GM23338 (cell line): Measurements from ENCODE around the gene MYO19. TPM values are rescaled to one million over a fixed set of nuclear protein-coding genes. Genes with fewer than 3 reads are reported as not detected.

Experiments used
- ATAC-seq: fragments of 200-7000 bp; cut with Tn5 transposase; 3 replicates; pipeline ENCODE4 v1.9.1; 2020
- DNase-seq: peaks from one replicate; pipeline ENCODE4 v3.0.0-alpha.2; 2015; ENCODE audit warnings: low spot score
- H2AFZ ChIP-seq: fragments of 200-600 bp; sonication (generic); 2 replicates; pipeline ENCODE4 v1.8.0; 2016; ENCODE audit warnings: antibody characterized with exemption, mild to moderate bottlenecking, moderate library complexity
- H3F3A ChIP-seq: fragments of 200-600 bp; sonication (generic); replicated peaks from 2 replicates; pipeline ENCODE4 v1.8.0; 2017; ENCODE audit warnings: antibody characterized with exemption, mixed run types, low read depth
- H3K27ac ChIP-seq: fragments of 200-600 bp; sonication (generic); 2 replicates; pipeline ENCODE4 v1.6.1; 2016; ENCODE audit warnings: low read depth
- H3K27me3 ChIP-seq: fragments of 200-600 bp; sonication (generic); 2 replicates; pipeline ENCODE4 v1.8.0; 2016; ENCODE audit warnings: mild to moderate bottlenecking, mixed run types, moderate library complexity; ENCODE audit not compliant: insufficient read depth
- H3K36me3 ChIP-seq: fragments of 200-600 bp; sonication (generic); 2 replicates; pipeline ENCODE4 v1.8.0; 2016; ENCODE audit warnings: mild to moderate bottlenecking; ENCODE audit not compliant: insufficient read depth
- H3K4me1 ChIP-seq: fragments of 200-600 bp; sonication (generic); 2 replicates; pipeline ENCODE4 v1.8.0; 2016; ENCODE audit warnings: mild to moderate bottlenecking, moderate library complexity; ENCODE audit not compliant: insufficient read depth
- H3K4me2 ChIP-seq: fragments of 200-600 bp; sonication (generic); 2 replicates; pipeline ENCODE4 v1.7.1; 2017; ENCODE audit warnings: mixed run types
- H3K4me3 ChIP-seq: fragments of 200-600 bp; sonication (generic); 2 replicates; pipeline ENCODE4 v1.6.1; 2016; ENCODE audit warnings: mixed run types
- H3K79me2 ChIP-seq: fragments of 200-600 bp; sonication (generic); replicated peaks from 2 replicates; pipeline ENCODE4 v1.8.0; 2017; ENCODE audit warnings: mild to moderate bottlenecking; ENCODE audit not compliant: insufficient read depth
- H3K9me2 ChIP-seq: fragments of 200-600 bp; sonication (generic); 2 replicates; pipeline ENCODE4 v1.8.0; 2017; ENCODE audit not compliant: insufficient read depth
- H4K20me1 ChIP-seq: fragments of 200-600 bp; sonication (generic); replicated peaks from 2 replicates; pipeline ENCODE4 v1.8.0; 2017; ENCODE audit warnings: mild to moderate bottlenecking; ENCODE audit not compliant: insufficient read depth
- H3K27ac Mint-ChIP-seq: 2 replicates; pipeline ENCODE4 v1.8.0; 2020; ENCODE audit warnings: inconsistent platforms, mild to moderate bottlenecking, moderate library complexity, mixed read lengths
- H3K27me3 Mint-ChIP-seq: 3 replicates; pipeline ENCODE4 v1.8.0; 2022; ENCODE audit warnings: low read depth, mild to moderate bottlenecking, moderate library complexity, mixed read lengths, inconsistent platforms; ENCODE audit not compliant: insufficient read depth, poor library complexity
- H3K36me3 Mint-ChIP-seq: 3 replicates; pipeline ENCODE4 v1.8.0; 2021; ENCODE audit warnings: low read depth, mild to moderate bottlenecking, inconsistent platforms, moderate library complexity, mixed read lengths
- H3K4me1 Mint-ChIP-seq: 3 replicates; pipeline ENCODE4 v1.8.0; 2020; ENCODE audit warnings: mild to moderate bottlenecking, inconsistent platforms, mixed read lengths
- H3K4me3 Mint-ChIP-seq: 3 replicates; pipeline ENCODE4 v1.8.0; 2021; ENCODE audit warnings: moderate library complexity, mild to moderate bottlenecking, inconsistent platforms, mixed read lengths
- H3K9me3 Mint-ChIP-seq: 3 replicates; pipeline ENCODE4 v1.8.0; 2020; ENCODE audit warnings: moderate library complexity, mild to moderate bottlenecking, inconsistent platforms, mixed read lengths
- ETS1 ChIP-seq: IDR thresholded peaks from 2 replicates; pipeline ENCODE4 v1.6.1; 2016; ENCODE audit warnings: antibody characterized with exemption
- EZH2 ChIP-seq: fragments of 200-600 bp; sonication (generic); IDR thresholded peaks from one replicate; pipeline ENCODE4 v1.8.0; 2017; ENCODE audit warnings: antibody characterized with exemption, mild to moderate bottlenecking, low read depth; ENCODE audit not compliant: unreplicated experiment
- JUNB ChIP-seq: IDR thresholded peaks from one replicate; pipeline ENCODE4 v1.6.1; 2016; ENCODE audit warnings: antibody characterized with exemption; ENCODE audit not compliant: unreplicated experiment
- NANOG ChIP-seq: IDR thresholded peaks from 2 replicates; pipeline ENCODE4 v1.6.1; 2016; ENCODE audit warnings: antibody characterized with exemption, borderline replicate concordance
- STAT1 ChIP-seq: IDR thresholded peaks from one replicate; pipeline ENCODE4 v1.6.1; 2016; ENCODE audit warnings: antibody characterized with exemption; ENCODE audit not compliant: unreplicated experiment
- polyA plus RNA-seq: library from polyadenylated mRNA; unstranded; fragments of >200 nt; fragmentation: Nextera tagmentation; extraction: Ambion mirVana; gene quantifications from 2 replicates; pipeline ENCODE4 v1.2.1, GENCODE V29; 2016
- total RNA-seq: library from RNA; depleted of rRNA; stranded (reverse); fragments of >200 nt; shearing (Covaris generic); gene quantifications from 2 replicates; pipeline ENCODE4 v1.2.3, GENCODE V29; 2014
- TF ChIP-seq, protein P1 (sequence below): IDR thresholded peaks from one replicate; pipeline ENCODE4 v1.6.1; 2018; ENCODE audit warnings: antibody characterized with exemption; ENCODE audit not compliant: unreplicated experiment
- TF ChIP-seq, protein P2 (sequence below), 2 experiments: fragments of 200-600 bp in 1 of 2; sonication (generic) in 1 of 2; conservative IDR thresholded peaks; 2 replicates each; pipeline versions ENCODE4 v1.5.1 to v1.6.1; 2016 to 2017; ENCODE audit warnings: antibody characterized with exemption in 2 of 2, low read depth in 2 of 2, mild to moderate bottlenecking in 2 of 2, moderate library complexity in 1 of 2

The MYO19 gene
- total and polyA plus RNA-seq, 2 experiments from 2014 or later, result 37.9 to 150 TPM

- no peaks in the 10 kb centered on the region for H3K9me2 ChIP-seq
- DNase-seq, result no peak
Measured at GRCh38 chr17:36527621-36528250, 6.9 kb downstream of the MYO19 start.

More at GRCh38 chr17:36527621-36528250, 6.9 kb downstream of the MYO19 start:
- H3K4me3 ChIP-seq, result no peak overlapping the region
- H3K9me3 Mint-ChIP-seq, result no peaks in the 10 kb centered on the region
- no peak overlapping the region for H3K27ac ChIP-seq
- TF ChIP-seq NANOG (no peak), STAT1 (no peak), EZH2 (no peak), ETS1 (no peak), JUNB (no peak)
- TF ChIP-seq, protein P1, sequence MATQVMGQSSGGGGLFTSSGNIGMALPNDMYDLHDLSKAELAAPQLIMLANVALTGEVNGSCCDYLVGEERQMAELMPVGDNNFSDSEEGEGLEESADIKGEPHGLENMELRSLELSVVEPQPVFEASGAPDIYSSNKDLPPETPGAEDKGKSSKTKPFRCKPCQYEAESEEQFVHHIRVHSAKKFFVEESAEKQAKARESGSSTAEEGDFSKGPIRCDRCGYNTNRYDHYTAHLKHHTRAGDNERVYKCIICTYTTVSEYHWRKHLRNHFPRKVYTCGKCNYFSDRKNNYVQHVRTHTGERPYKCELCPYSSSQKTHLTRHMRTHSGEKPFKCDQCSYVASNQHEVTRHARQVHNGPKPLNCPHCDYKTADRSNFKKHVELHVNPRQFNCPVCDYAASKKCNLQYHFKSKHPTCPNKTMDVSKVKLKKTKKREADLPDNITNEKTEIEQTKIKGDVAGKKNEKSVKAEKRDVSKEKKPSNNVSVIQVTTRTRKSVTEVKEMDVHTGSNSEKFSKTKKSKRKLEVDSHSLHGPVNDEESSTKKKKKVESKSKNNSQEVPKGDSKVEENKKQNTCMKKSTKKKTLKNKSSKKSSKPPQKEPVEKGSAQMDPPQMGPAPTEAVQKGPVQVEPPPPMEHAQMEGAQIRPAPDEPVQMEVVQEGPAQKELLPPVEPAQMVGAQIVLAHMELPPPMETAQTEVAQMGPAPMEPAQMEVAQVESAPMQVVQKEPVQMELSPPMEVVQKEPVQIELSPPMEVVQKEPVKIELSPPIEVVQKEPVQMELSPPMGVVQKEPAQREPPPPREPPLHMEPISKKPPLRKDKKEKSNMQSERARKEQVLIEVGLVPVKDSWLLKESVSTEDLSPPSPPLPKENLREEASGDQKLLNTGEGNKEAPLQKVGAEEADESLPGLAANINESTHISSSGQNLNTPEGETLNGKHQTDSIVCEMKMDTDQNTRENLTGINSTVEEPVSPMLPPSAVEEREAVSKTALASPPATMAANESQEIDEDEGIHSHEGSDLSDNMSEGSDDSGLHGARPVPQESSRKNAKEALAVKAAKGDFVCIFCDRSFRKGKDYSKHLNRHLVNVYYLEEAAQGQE, result no peak
- TF ChIP-seq, protein P2, sequence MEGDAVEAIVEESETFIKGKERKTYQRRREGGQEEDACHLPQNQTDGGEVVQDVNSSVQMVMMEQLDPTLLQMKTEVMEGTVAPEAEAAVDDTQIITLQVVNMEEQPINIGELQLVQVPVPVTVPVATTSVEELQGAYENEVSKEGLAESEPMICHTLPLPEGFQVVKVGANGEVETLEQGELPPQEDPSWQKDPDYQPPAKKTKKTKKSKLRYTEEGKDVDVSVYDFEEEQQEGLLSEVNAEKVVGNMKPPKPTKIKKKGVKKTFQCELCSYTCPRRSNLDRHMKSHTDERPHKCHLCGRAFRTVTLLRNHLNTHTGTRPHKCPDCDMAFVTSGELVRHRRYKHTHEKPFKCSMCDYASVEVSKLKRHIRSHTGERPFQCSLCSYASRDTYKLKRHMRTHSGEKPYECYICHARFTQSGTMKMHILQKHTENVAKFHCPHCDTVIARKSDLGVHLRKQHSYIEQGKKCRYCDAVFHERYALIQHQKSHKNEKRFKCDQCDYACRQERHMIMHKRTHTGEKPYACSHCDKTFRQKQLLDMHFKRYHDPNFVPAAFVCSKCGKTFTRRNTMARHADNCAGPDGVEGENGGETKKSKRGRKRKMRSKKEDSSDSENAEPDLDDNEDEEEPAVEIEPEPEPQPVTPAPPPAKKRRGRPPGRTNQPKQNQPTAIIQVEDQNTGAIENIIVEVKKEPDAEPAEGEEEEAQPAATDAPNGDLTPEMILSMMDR (conservative IDR thresholded peaks at IDR 0.05; ENCODE audit: low read depth in 2 of 2), result no peak
- H4K20me1 ChIP-seq, result peaks cover 25% of the 10 kb centered on the region
- H3K4me1 ChIP-seq, result no peaks in the 10 kb centered on the region
- H3K27me3 Mint-ChIP-seq, result peaks cover 2% of the 10 kb centered on the region
- H3K4me1 Mint-ChIP-seq, result peaks cover 6% of the 10 kb centered on the region; the same call in 2 of the 3 replicates
- H3K27me3 ChIP-seq, result no peaks in the 10 kb centered on the region
- no peak overlapping the region for H3K4me2 ChIP-seq
- H3K79me2 ChIP-seq, result peaks cover 28% of the 10 kb centered on the region
- ATAC-seq, result no peak
- H3K36me3 ChIP-seq, result peaks cover 73% of the 10 kb centered on the region
- peaks cover 81% of the 10 kb centered on the region for H3K36me3 Mint-ChIP-seq
- no peak overlapping the region for H3K4me3 Mint-ChIP-seq
- H3F3A ChIP-seq, result no peaks in the 10 kb centered on the region; the same call in 1 of the 2 replicates
- no peak overlapping the region for H2AFZ ChIP-seq
- H3K27ac Mint-ChIP-seq, result no peak overlapping the region
